GM19372 (cell line): ENCODE results near the gene IP6K3.

Source experiments
- ATAC-seq: cut with Tn5 transposase; IDR thresholded peaks from one replicate; pipeline ENCODE4 v1.9.1; 2021; ENCODE audit warnings: mild to moderate bottlenecking, low read depth, moderate library complexity; ENCODE audit not compliant: unreplicated experiment

Gene IP6K3

DNA sequence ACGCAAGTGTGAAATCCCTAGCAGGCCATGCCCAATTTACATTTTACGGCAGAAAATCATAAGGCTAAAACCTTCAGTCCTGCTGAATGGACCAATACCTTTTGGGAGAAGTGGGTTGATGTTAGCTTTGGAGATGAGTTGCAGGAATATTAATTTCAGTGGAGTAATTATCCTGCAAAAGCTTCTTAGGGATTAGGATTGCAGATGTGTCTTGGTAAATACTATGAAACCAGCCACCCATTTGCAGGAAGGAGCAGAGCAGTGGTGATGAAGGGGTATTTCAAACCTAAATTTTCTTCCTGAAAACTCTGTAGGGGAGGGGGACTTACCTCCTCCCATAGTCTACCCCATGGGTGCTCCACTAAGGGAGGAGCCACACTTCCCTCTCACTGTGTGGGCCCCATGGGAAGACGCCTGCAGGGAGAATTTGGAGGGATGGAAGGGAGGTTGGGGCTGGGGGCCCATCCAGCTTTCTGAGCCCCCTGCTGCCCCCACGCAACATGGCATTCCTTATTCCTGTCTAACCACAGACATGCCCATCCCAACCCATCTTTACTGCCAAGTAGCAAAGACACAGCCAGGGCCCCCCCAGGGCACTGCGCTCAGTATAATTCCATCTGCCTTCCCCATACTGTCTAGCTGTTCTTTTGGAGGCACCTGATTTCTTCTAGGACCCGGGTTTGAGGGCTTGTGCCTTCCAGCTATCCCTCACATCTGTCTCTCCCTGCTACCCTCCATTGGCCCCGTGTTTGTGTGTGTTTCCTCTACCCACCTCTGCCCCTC, 20.6 kb downstream of the IP6K3 start:
- ATAC-seq, result no peak

GRCh38 chr6:33725222-33725621, 21.5 kb downstream of the IP6K3 start:
- no peak for ATAC-seq

DNA sequence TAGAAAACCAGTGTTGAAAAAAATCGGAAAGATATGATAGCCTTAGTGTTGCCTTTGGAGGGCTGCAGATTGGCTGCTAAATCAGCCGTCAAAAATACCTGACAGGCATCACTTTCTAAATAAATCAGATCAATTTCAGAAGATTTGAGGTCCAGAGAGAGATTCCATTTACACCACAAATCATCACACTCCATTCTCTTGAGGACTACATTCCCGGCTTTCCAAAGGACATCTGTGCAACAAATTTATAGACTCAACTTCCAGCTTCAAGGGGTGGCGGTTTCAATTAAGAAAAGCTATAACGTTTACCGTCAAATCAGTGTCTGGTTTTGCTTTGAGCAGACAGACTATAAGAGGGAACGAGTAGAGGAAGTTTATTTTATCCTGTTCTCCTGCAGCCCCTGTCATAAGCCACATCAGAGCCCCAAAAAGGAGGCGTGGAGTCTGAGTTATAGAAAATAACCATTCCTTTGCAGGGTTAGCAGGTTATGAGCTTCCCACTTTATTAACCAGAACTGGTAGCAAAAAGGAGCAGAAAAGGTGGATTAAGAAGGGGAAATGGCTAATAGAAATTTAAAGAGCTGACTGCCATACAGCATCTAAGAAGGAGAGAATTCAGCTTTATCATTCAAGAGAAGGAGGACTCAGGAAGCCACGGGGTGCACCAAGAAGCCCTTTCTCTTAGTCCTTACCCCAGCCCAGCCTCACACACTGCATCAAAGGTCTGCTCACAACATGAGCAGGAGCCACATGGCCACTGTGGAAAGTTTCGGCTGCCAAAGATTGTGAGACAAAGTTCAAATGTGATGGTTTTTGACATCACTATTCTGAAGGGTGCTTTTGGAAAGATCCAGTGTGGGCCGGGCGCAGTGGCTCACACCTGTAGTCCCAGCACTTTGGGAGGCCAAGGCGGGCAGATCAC, 22.3 kb downstream of the IP6K3 start:
- no peak for ATAC-seq

DNA sequence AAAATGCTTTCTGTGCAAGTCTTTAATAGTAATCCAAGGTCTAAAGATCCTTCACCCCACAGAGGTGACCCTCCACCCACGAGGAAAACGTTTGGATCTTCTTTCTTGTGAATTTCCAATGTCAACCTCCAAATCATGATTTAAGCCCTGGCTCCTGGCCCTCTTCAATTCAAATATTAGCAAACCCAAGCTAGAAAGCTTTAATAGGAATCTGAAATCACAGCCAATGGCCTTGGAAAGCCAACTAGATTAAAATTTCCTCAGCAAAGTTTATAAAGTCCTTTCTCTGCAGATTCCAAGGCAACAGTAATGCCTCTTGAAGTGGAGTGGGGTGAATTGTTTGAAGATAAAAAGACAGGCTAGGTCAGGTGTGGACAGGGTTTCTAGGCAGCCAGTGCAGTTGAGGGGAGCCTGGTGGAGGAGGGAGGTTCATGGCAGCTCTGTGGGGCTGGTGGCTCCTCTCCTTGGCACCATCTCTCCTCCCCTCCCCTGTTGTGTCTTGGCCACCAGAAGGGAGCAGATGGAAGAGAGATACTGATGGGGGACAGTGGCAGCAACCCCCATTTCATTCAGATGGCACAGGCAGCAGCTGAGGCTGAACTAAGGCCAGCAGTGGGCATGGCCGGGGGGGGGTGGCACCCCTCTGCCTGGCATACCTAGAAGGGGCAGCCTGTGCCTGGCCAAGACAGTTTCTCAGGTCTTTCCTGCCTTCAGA, 23.2 kb downstream of the IP6K3 start:
- ATAC-seq, result no peak

DNA sequence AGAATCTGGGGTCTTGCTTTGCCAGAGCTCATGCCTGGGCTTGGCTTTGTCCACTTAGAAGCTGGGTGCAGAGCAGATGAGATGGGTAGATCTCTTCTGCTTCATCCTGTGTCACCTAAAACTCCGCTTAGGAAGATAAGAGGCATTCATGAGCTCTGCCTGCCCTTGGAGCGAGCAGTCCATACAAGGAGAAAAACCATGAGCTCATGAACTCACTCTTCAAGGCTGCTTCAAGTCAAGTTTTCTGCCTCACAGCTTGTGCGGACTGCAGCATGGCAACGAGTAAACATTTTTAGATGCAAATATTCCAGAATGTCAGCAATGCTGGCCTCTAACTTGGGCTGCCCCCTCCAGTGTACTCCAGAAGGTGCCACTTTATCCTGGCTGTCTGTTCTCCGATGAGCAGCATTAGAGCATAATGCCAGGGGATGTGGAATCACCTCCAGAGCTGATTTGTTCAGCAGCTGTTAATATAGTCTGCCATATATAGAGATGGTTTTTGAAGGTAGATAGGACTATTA, 24.5 kb downstream of the IP6K3 start:
- ATAC-seq, result no peak

DNA sequence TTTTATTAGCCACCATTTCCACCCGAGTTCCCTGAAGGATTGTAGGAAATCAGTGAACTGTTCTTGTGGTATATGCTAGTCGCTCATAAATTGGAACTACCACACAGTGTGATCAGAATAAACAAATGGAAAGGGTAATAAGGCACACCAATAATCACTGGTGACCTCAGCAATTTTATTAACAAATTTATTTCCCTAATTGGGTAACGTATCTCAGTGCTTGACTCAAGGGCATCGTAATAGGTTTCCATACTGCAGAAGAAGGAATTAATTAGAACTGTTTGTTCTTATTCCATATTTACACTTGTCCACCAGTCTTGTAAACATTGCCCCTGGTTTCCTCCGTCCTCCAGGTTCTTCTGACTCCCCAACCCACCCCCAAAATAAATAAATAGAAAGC, 25.2 kb downstream of the IP6K3 start:
- ATAC-seq, result no peak

GRCh38 chr6:33720998-33721397, 25.7 kb downstream of the IP6K3 start:
- ATAC-seq, result no peak

DNA sequence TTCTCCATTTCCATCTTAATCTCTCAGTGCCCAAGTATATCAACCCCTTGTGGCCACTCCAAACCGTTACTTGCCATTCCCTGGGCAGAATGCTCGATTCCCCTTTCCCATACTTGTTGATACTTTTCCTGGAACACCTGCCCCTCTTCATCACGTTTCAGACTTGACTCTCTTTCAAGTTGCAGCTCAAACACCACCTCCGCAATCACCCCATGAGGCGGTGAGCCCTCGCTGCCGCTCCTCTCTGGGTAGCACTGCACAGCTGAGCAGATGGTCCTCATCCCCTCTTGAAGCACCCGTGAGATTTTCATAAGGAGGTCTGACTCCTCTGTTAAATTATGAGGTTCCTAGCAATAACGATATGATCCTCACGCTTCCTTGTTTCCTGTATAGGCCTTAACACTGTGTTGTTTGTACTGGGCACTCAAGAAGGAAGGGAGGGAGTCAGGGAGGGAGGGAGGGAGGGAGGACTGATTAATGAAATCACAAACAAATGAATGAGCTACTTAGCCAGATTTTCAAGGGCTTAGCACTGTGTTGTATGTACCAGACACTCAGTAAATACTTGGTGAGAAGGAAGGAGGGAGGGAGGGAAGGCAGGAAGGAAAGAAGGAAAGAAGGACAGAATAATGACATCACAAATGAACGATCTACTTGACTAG, 27.2 kb downstream of the IP6K3 start:
- ATAC-seq, result no peak

- no peak for ATAC-seq
These were observed 28.0 kb downstream of the IP6K3 start for GRCh38 chr6:33718713-33719112.

DNA sequence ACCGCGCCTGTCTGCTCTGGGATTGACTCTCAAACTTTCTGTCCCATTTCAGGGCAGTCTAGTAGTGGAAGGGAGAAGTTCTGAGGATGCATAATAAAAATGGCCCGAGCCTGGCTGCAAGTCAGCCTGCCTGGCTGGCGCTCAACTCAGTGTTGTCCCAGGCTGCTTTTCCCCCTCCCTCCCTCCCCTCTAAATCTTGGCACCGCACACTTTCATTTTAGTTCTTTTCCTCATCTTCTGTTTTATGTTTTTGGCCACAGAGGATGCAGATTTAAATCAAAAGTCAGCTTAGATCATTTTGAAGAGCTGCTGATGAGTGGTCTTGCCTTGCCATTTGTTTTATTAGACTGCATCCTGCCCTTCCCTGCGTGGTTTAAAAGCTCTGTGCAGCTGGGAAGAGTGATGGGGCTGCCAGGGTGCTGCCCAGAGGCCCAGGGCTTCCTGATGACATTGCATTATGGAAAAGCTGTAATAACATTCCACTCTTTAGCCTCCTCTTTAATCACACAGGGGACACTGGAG, 28.7 kb downstream of the IP6K3 start:
- no peak for ATAC-seq

GRCh38 chr6:33716890-33717632, 29.6 kb downstream of the IP6K3 start:
- ATAC-seq, result no peak

GRCh38 chr6:33716379-33716778, 30.3 kb downstream of the IP6K3 start:
- ATAC-seq, result no peak

DNA sequence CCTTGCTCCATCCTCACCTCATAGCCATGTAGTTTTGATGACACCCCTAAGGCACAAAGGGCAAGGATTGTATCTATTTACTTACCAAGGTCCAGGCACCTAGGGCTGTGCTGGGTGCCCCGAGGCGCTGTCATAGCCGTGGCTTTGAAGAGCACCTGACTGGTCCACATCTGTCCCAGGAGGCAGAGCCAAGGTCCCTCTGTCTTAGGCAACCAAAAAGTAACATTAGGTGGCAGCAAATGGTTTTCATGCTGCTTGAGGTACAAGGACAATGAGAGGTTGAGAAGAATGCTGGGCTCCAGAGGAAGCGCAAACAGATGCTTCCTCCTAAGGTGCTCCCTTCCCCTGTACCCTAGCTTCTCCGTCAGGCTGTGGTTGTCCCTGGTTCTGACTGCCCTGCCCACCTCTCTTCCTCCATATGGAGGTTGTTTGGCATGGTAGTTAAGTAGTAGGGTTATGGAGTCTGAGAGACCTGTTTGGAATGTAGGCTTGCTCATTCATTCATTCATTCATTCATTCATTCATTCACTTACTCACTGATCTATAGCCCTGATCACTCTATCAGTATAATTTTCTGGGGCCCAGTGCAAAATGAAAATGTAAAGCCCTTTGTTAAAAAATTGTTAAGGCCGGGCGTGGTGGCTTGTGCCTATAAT, 32.2 kb downstream of the IP6K3 start:
- no peak for ATAC-seq

GRCh38 chr6:33713786-33714185, 32.9 kb downstream of the IP6K3 start:
- ATAC-seq, result no peak

DNA sequence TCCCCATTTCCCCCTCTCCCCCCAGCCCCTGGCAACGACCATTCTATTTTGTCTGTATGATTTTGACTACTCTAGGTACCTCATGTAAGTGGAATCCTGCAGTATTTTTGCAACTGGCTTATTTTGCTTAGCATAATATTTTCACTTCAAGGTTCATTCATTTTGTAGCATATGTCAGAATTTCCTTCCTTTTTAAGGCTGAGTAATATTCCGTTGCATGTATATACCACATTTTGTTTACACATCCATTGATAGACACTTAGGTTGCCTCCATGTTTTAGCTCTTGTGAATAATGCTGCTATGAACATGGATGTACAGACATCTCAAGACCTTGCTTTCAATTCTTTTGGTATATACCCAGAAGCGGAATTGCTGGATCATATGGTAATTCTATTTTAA, 33.8 kb downstream of the IP6K3 start:
- ATAC-seq, result no peak

GRCh38 chr6:33711140-33712129, 35.3 kb downstream of the IP6K3 start, which contains the start of gene UQCC2:
Gene UQCC2 (minus strand): TSS chr6:33711700. CDS start chr6:33711686, 14 bp downstream.
- ATAC-seq, result peak; percentile 89

GRCh38 chr6:33710296-33711121, 36.2 kb downstream of the IP6K3 start:
- no peak for ATAC-seq
